Coronary artery (tissue), 2 donors: ENCODE results near the gene MNAT1.

ENCODE experiments used
- DNase-seq: peaks from one replicate; pipeline ENCODE4 v3.0.0-alpha.2; 2017; ENCODE audit warnings: low spot score
- H3K27ac ChIP-seq, 2 donors: fragments of 200-600 bp; sonication (generic); one replicate each; pipeline ENCODE4 v1.5.1; 2016 to 2019
- H3K4me3 ChIP-seq: fragments of 200-600 bp; sonication (generic); 2 replicates; pipeline ENCODE4 v1.5.1; 2016; ENCODE audit warnings: mild to moderate bottlenecking, moderate library complexity
- TF ChIP-seq, protein P1 (sequence below): fragments of 200-600 bp; sonication (generic); IDR thresholded peaks from one replicate; pipeline ENCODE4 v1.5.1; 2019; ENCODE audit warnings: antibody characterized with exemption

Gene MNAT1

DNA sequence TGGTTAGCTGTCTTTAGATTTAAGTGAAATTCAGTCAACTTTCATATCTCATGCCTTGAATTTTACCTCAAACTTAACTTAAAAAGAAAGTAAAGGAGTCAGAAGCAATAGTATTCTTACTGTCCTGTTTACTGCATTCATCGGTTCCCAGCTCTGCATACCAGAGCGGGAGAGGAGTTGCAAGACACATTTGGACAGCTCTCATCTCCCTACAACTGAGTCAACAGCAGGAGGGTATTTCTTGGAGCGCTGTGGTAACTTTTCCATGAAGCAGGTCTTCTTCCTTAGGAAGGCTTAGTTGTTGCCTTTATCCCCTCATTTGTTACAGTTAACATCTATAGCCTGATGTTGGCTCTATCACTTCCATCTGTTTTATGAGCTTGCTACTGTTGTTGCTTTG, 181.2 kb downstream of the MNAT1 start:
- H3K4me3 ChIP-seq, result no peak overlapping the region
- DNase-seq, result no peak
- TF ChIP-seq, protein P1, sequence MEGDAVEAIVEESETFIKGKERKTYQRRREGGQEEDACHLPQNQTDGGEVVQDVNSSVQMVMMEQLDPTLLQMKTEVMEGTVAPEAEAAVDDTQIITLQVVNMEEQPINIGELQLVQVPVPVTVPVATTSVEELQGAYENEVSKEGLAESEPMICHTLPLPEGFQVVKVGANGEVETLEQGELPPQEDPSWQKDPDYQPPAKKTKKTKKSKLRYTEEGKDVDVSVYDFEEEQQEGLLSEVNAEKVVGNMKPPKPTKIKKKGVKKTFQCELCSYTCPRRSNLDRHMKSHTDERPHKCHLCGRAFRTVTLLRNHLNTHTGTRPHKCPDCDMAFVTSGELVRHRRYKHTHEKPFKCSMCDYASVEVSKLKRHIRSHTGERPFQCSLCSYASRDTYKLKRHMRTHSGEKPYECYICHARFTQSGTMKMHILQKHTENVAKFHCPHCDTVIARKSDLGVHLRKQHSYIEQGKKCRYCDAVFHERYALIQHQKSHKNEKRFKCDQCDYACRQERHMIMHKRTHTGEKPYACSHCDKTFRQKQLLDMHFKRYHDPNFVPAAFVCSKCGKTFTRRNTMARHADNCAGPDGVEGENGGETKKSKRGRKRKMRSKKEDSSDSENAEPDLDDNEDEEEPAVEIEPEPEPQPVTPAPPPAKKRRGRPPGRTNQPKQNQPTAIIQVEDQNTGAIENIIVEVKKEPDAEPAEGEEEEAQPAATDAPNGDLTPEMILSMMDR, result no peak
- H3K27ac ChIP-seq, result no peak overlapping the region

DNA sequence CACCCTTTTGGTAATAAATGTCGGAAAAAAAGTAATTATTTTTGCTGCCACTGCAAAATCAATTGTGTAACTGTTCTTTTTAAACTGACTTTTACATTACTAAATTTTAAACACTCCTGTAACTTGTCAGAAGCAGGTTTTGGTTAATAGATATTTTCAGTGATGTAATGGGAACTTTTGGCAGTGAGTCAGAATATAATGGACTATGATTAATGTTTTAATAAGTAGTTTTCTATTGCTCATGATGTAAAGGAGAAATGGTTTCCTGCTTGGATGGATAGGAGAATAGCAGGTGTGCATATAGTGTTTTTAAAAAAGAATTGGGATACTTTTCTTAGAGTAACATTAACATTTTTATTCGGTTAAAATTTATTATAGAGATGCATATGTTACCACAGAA, 187.5 kb downstream of the MNAT1 start:
- H3K27ac ChIP-seq, result no peak overlapping the region
- H3K4me3 ChIP-seq, result no peak overlapping the region
- TF ChIP-seq, protein P1, result no peak
- no peak for DNase-seq

DNA sequence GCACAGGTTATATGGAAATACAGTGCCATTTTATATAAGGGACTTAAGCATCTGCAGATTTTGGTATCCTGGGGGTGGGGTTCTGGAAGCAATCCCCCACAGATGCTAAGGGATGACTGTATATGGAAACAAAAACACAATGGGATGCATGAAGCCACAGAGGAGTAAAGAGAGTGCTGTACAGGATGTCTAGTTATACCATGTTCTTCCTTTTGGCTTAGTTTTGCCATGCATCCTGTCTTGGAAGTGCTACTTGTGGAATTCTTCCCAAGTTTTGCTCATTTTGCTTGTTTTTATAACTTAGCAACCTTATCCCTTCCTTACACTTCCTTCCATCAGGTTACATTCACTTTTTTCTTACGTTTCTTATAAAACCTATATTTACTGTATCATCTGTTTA, 190.7 kb downstream of the MNAT1 start:
- Histone ChIP-seq H3K4me3 (no peak overlapping the region), H3K27ac (no peak overlapping the region)
- no peak for DNase-seq
- TF ChIP-seq, protein P1, result no peak

DNA sequence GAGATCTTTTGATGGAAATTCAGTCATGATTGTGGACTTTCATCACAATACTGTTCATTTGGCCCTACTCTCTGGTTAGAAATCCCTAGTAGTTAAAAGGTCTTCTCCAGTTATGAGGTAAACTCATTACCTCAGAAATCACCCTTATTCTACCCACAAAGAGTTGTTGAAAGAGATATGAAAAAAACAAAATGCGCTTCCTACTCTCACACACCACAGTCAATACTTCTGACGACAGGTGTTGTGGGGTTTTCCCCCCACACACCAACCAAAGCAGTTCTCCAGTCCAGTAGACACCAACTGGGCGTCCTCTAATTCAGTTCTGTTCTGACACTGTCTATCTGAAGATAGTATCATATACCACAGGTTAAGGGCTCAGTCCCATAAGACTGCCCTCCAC, 191.4 kb downstream of the MNAT1 start:
- TF ChIP-seq, protein P1, result no peak
- H3K27ac ChIP-seq, result no peak overlapping the region
- no peak overlapping the region for H3K4me3 ChIP-seq
- DNase-seq, result no peak

DNA sequence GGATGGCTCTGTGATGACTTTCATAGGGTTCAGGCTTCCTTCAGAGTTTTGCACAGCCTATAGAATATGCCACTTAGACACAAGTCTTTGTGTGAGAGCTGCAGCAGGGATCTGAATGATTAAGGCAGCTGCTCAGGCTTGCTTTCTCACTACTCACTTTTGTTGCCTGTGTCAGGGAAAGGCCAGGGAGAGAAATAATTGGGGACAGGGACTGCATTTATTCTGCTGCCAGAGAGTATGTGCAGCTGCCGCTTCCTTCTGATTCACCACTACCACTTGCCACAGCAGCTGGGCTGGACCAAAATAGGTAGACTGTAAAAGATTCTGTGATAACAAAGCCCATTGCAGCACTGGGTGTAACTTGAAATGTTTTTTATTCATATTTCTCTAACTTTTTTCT, 196.7 kb downstream of the MNAT1 start:
- Histone ChIP-seq H3K27ac (no peak overlapping the region), H3K4me3 (no peak overlapping the region)
- no peak for DNase-seq
- TF ChIP-seq, protein P1, result no peak

DNA sequence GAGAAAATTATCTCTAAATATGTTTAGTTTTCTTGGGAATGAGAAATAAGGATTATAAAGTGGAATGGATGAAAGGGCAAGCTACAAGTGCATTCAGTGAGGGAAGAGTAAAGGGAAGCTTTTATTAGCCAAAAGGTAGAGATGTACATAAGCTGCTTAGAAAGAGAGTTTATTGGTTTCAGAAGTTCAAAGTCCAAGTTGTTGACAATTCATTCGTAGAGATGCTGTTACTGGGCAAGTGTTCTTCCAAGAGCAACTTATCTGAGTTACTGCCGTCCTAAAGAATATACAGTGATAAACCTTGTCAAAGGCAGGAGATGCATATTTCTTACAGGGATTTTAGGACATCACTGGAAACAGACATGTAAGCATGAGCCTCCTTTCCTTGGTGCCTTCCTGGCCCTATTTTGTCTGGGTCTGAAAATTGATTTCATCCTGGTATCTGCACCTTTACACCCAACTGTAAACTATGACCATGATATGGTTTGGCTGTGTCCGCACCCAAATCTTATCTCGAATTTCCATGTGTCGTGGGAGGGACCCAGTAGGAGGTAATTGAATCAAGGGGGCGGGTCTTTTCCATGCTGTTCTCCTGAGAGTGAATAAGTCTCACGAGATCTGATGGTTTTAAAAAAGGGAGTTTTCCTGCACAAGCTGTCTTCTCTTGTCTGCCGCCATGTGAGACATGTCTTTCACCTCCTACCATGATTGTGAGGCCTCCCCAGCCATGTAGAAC, 199.5 kb downstream of the MNAT1 start:
- no peak overlapping the region for H3K4me3 ChIP-seq
- TF ChIP-seq, protein P1, result no peak
- DNase-seq, result no peak
- no peak overlapping the region for H3K27ac ChIP-seq

DNA sequence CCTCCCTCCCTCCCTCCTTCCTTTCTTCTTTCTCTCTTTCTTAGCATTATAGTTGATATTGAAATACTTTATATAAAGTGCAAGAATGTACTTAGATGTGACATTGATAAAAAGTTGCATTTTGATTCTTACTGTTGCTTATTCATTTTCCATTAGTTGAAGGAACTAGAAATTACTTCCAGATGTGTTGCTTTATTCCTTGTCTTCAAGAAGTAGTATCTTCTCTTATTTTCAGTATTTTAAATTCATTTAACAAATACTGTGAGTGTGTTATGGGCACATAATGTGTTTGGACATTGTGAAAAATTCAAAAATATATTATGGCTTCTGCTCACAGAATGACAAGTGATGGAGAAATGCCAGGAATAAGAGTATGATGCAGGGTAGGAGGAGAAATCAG, 200.8 kb downstream of the MNAT1 start:
- H3K4me3 ChIP-seq, result no peak overlapping the region
- no peak for DNase-seq
- H3K27ac ChIP-seq, result no peak overlapping the region
- TF ChIP-seq, protein P1, result no peak
